Measurements from ENCODE around the gene CDKN2B-AS1.

DNA sequence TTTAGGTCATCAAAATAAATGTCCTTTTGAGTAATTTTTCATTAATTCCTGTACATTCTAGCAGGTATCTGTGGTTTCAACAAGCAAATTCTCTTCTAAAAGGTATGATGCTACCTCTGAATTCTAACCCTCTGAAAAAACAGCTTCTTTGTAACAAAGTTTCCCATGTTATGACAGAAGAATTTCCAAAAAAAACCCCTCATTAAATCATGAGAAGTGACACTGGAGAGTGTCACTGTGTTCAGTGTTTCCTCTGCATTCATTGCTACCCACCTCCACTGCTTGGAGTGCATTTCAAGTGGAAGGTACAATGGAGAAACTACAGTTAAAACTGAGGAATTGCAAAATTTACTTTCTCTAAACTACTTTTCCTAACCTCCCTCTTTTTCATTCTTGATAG is 10.5 kb upstream of the CDKN2B-AS1 start:
- no peak for TF ChIP-seq EZH2phosphoT487 (IDR thresholded peaks at IDR 0.05; ENCODE audit: low read depth, severe bottlenecking, unreplicated experiment)
- TF ChIP-seq, protein P1, sequence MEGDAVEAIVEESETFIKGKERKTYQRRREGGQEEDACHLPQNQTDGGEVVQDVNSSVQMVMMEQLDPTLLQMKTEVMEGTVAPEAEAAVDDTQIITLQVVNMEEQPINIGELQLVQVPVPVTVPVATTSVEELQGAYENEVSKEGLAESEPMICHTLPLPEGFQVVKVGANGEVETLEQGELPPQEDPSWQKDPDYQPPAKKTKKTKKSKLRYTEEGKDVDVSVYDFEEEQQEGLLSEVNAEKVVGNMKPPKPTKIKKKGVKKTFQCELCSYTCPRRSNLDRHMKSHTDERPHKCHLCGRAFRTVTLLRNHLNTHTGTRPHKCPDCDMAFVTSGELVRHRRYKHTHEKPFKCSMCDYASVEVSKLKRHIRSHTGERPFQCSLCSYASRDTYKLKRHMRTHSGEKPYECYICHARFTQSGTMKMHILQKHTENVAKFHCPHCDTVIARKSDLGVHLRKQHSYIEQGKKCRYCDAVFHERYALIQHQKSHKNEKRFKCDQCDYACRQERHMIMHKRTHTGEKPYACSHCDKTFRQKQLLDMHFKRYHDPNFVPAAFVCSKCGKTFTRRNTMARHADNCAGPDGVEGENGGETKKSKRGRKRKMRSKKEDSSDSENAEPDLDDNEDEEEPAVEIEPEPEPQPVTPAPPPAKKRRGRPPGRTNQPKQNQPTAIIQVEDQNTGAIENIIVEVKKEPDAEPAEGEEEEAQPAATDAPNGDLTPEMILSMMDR (IDR thresholded peaks at IDR 0.05; ENCODE audit: poor library complexity): no peak
